ENCODE data around the gene GAREM1. TPM values are rescaled to one million over a fixed set of nuclear protein-coding genes. Genes with fewer than 3 reads are reported as not detected.
A peak's percentile ranks its signal among the peaks of the same experiment; 100 is the strongest.

Gene GAREM1
- total RNA-seq, 1 donor from 2014 or later: 22.9 TPM

DNA sequence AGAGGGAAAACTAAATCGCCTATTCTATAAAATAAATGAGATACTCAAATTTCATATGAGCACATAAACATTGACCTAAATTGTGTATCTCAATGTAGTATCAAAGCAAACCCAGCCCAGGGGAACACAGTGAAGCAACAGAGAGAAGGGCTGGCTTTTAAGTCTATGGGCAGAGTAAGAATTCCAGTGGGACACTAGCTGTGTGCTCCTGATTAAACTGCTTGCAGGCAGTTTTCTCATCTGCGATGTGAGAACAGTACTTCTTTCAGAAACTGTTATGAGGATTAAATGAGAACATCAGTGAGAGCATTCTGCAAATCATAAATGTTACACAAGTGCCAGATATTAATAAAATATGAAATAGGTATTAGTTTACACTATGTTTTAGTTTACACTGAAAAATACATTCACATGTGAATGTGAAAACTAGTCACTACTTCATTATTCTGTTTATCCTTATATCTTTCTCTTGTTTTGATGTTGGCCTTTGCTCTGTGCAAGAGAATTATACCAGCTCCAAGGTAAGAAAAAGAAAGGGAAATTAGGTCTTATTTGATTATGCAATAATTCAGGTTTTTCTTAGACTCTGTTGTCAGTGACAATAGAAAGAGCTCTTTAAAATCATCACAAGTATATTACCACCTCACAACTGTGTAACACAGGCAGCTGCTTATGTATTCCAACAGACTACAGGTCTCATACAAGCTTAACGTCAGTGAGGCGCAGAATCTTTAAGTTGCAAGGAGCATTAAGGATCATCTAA, 47.5 kb downstream of the GAREM1 start:
- no peak for ATAC-seq

DNA sequence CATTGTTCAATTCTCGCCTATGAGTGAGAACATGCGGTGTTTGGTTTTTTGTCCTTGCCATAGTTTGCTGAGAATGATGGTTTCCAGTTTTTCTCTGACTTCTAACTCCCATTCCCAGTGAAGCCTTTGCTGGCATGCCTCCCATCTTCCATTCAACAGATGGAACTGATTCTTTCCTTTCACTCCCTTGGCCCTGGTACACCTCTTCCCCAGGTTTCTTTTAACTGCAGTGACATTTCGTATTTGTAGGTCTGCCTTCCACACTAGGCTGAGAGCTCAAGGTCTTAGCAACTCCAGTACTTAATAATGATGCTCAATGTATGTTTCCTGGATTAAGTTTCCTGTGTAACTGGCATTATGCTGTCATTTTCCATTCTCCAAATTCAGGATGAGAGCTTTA, 48.5 kb downstream of the GAREM1 start:
- ATAC-seq: no peak

DNA sequence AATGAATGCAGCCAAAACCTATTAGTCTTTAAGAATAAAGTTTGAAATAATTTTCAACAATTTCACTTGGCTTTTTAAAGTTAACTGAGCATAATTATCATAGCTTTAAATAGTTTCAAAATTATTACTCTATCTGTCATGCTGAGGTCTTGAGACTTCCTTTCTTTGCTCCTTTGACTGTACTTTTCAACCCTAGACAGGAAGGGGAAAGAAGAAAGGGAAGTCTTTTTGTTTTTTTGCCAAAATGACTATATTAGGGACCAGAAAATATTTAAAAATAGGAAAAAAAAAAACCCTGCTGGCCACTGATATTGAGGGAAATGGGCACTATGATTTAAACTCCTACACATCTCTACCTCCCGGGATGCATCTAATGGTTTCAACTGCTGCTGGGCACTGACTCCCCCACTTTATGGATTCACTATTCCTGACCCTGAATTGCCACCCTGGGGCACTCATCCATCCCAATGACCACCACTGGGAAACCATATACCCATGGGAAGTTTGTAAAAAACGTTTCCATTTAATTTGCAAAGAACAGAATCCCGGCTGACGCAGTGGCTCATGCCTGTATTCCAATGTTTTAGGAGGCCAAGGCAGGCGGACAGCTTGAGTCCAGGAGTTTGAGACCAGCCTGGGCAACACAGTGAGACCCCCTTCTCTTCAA, 50.5 kb downstream of the GAREM1 start:
- no peak for ATAC-seq

DNA sequence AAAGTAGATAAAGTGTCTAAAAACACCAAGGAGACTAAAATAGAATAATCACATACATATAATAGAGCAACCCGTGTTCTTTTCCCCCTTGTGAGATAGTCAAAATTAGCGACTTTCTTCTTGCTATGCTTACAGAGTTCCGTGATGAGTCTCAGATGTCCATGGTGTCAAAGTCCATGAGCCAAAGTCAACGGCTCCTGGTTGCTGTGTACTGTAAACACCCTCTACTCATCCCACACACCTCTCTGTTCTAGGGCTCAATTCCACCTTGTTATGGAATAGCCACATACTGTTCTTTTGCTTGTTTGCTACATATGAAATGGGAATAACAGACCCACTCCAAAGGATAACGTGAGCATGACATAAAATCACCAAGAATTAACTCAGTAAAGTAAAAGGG, 52.5 kb downstream of the GAREM1 start:
- ATAC-seq: no peak

DNA sequence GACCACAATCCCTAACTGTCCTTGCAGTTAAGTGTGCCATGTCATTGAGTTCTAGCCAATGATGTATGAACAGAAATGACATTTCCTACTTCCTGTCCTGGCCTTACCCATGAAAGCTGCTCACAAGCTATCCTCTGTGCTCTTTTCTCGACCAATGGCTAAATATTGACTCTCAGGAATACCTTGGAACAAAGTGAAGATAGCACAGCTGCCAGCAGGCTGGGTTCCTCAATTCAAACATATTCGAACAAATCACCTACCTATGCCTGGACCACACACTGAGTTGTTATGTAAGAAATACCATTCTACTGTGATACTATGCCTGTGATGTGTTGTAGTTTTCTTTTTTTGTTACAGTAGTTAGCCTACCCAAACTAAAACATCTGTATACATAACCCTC, 65.1 kb downstream of the GAREM1 start:
- no peak for ATAC-seq

DNA sequence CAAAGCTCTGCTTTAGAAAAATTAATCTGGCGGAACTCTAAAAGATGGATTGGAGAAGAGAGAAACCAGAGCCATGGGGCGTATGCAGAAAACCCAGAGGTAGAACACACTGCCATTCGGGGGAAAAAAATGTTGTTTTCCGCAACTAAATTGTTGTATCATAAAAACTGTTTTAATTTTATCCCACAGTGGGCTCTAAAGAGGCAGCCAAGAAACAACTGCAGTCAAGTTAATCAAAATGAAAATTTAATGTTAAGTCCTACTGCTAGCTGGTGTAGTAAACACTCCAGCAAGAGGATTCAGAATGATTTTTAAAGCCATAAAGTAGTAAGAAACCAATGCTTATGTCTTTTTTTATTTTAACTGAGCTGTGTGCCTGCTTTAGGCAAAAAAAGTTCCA, 69.1 kb downstream of the GAREM1 start:
- ATAC-seq: no peak

DNA sequence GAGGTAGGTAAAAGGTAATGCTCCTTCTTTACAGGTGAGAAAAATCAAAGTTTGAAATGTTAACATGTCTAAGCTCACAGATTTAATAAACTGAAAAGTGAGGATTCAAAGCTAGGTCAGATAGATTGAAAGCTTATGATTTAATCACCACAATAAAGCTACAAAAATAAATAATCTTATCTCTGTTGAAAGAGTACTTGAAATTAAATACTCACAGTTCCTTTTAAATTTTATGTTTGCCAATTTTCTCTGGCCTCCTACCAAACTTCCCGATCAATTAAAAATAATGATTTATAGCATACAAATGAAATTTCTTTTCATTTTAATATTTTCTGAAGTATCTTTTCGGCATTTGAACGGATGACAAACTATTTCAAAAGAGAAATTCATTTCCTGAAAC, 77.3 kb downstream of the GAREM1 start:
- ATAC-seq: no peak

DNA sequence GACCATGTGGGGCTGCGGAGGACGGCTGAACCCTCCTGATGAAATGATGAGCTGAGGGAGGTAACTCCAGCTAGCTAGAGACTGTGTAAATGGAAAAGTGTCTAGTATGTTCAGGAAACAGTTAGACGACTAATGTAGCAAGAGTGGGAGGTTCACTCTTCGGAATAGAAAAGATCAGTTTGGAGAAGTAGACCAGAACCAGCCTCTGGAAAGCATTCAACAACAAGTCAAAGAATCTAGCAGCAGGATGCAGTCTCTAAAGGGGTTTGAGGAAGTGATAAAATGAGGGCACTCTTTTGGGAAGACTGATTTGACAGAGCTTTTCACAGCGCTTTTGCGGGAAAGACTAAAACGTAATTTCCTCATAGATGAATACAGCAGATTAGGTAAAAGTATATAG, 79.6 kb downstream of the GAREM1 start:
- no peak for ATAC-seq

DNA sequence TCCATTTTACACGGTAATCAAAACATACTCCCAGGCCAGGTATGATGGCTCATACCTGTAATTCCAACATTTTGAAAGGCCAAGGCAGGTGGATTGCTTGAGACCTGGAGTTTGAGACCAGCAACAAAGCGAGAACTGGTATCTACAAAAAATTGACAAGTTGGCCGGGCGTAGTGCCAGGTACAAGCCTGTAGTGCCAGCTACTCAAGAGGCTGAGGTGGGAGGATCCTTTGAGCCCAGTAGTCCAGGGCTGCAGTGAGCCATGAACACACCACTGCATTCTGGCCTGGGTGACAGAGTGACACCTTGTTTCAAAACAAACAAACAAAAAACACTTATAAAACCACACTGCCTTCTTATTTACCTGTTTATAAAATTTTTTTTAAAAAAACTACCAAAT, 80.8 kb downstream of the GAREM1 start:
- ATAC-seq: peak; percentile 52

DNA sequence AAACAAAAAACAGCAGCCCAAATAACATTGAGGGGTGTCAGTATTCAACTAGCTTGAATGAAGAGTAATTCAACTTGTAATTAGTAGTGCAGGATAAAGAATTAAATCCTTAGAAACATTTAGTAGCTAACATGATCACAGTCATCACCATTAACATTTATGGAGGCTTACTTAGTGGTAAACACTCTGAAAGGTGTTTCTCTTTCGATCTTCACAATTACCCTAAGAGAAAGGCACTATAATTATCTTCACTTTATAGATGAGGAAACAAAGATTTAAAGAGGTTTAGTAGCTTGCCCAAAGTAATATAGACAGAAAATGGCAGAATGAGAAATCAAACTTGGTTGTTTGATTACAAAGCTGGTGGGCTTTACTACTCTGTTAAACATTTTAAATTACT, 81.5 kb downstream of the GAREM1 start:
- no peak for ATAC-seq

DNA sequence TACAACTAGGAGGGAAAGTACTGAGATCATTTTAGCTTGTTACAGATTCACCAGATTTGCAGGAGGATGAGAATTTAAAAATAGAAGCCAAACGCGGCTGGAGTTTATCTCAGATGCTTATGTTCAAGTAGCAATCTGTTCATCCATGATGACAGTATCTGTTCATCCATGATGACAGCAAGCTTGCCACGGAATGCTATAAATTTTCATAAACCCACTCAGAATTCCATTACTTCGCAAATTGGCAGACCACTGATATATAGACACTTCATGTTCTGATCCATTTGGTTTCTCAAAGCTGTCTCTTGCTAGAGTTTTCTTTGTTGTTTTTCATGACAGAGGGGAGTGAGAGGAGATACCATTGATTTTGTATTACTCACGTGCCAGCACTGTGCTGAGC, 84.2 kb downstream of the GAREM1 start:
- ATAC-seq: no peak

DNA sequence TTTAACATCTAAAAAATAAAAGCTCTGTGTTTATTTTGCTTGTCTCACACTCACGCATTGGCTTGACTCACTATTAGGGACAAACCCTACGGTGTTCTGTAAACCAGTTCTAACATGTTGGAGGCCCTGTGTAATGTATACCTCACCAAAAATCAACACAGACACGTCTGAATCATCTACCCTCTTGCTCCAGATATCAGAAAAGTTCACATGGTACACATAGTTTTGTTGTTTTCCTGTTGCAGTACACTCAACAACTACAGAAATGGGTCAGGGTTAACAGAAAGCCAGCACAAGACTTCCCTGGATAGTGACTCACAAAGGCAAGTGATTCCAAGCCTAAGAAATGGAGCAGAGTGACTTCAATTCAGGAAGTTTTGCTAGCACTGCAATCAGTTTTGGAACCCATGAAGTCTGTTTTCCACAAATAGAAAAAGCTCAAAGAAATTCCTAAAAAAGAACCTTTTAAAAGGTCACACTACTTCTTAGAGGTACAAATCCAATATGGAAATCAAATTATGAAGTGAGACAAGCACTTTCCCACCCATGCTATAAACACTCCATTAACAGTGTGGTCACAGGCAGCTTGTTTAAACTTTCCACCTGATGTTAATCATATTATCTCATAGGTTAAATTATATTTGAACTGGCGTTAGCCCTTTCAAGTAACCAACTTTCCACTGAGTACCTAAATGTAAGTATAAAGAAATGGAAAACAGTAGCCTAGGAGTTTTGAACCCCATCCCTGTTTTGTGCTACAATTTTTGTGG, 87.4 kb downstream of the GAREM1 start:
- ATAC-seq: peak; percentile 99

DNA sequence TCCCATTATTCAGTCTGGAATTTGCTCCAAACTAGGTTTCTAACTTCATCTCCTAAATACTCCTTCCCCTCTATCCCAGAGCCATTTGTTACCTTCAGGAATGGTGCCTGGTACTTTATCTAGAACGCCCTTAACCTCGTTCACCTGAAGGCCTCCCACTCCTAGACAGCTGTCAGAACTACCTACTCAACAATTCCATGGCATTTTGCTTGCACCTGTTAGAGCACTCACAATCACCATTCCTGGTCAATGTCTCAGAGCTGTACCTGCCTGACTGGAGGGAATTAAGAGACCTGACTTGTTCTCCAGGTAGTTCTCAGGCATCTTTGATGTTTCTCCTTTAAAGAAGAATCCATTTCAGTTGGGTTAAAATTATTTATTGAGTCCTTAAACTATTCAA, 88.9 kb downstream of the GAREM1 start:
- ATAC-seq: peak; percentile 63

DNA sequence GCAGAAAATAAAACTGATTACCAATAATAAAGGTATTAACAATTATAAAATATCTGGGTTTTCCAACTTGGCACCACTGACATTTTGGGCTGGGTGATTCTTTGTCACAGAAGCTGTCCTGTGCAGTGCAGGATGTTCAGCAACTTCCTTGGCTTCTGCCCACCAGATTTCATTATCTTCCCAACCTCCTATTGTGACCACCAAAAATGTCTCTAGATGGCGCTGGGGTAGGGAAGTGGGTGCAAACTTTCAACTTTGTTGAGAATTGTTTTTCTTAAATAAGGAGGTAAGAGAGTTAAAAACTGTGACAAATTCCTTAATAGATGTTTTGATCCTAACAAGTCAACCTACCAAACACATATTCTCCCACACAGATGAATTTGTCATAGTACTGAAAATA, 90.1 kb downstream of the GAREM1 start:
- ATAC-seq: no peak

DNA sequence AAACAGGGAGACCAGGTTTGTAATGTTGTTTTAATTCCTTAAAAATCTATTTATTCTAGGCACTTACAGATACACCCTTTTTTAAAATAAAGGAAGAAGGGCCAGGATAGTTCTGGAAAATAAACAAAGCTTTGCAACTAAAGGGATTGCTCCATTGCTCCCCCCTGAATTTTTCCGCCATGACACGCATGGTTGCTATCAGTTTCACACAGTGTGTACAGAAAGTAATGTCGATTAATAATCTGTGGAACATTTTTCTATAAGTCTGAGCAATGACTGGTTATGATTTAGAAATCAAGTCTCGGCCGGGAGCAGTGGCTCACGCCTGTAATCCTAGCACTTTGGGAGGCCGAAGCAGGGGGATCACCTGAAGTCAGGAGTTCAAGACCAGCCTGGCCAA, 90.8 kb downstream of the GAREM1 start:
- no peak for ATAC-seq

DNA sequence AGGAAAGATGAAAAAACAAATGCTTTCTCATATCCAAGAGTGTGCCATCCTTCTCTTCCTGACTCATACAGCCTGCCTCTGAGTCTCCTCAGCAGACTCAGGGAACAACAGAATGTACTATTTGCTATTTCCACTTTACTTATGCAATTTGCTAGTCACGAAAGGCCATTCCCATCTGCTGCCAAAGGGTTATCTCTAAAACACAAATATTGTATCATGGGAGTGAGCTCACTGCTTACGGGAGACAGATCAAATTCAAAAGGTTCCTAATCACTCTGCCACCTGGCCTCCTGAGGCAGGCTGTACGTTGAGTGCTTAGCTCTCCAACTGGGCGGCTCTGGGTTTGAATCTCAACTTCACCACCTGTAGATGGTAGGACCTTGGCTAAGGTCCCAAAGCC, 92.0 kb downstream of the GAREM1 start:
- no peak for ATAC-seq

DNA sequence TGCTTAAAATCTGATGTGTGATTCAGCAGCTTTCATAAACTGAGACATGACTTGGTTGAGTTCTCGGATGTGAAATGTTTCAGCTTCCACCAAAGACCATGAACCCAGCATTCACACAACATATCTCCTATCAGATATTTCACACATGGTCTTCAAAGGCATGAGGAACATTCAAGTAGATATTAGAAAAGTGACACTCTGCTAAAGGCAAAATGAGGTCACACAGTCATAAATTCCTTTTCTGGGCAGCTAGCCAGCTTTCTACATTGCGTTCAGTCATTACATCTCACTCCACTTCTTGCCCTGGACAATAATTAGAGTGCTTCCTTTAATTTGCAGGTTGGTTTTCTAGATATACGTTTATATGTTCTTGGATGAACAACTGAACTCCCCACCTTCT, 96.7 kb downstream of the GAREM1 start:
- ATAC-seq: peak; percentile 30

DNA sequence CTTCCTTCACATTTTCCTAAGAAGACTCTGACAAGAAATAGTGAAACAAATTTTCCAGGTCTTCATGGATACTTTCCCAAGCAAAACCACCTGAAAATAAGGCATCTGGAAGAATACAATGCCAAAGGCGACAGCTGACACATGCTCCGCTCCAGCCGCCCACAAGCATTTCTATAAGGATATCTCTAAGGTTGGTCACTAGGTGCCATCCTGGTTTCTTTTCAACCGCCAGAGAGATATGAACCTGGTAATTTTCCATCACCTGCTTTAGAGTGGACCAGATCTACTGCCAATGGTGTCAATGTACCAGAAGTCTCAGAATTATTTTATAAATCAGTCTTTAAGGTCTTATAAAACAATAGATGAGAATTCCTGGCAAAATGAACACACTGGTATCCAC, 97.2 kb downstream of the GAREM1 start:
- no peak for ATAC-seq

DNA sequence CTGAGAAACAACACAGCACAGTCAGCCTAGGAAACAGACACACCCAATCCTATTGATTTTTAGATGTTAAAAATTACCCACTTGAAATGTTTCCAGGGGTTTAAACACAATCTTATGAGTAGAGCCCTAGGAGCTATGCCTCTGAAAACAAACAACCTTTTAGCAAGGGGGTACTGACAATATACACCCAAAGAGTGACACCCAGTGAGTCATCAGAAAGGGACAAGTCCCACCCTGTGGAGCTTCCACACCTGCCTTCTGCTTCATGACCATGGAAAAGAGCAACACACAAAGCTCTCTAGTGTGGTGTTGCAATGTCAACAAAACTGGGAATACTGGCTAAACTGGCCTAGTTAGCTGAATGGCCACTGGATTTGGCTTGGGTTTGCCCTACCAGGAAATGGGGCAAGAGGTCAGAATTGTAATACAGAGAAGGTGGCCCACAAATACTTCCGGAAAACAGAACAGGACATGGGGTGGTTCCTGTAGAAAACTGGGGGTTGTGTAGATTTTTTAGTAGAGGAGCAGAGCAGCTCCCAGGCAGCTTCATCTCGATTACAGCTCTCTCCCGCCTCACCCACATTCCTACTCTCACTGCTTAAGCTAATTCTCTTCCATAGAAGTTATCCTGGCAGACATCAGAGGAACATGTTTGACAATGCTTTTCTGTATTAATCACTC, 98.2 kb downstream of the GAREM1 start:
- peak; percentile 97 for ATAC-seq

DNA sequence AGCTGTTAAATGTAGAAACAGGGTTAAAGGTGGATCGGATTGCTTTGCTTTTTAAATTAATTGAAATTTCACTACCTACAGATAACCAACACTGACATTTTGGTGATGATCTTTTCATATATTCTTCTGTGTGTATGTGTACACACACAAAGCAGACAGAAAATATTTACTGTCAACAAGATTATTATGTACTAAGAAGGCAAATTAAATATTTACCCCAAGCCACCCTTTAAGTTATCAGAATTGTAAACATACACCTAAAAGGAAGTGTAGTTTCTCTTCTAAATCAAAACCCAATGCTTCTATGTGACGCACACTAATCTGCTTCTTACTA, 98.7 kb downstream of the GAREM1 start:
- no peak for ATAC-seq

DNA sequence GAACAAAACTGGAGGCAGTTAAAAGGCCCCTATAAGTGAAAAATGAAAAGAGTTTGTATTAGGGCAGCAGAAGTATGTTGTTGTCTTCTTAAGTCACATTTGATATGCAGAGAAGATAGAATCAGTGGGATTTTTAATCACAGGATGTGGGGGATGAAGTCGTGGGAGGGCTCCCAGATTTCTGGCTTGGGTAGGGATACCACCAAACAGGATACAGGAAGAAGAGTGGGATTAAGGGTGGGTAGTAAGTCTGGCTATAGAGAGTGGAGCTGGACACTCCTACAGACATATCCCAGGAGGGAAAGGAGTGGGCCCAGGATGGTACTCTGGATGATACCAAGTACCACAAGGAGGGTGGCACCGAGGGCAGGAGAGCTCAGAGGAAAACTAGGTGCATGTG, 99.3 kb downstream of the GAREM1 start:
- ATAC-seq: no peak

DNA sequence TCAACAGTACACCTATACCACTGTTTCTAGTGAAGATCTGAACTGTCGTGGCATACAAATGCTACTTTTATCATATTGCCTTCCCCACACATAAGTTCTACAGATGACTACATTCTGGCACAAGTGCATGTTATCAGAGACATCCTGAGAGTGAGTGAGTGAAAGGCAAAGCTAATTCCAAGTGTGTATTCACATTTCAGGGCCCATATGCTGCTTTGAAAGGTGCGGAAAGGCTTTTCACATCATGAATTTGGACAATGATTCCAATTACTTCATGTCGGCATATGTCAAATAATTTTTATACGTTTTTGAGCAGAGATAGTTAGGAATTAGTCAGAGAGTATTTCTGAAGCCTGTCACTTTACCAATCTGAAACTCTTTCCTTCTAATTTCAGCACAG, 101.7 kb downstream of the GAREM1 start:
- no peak for ATAC-seq

DNA sequence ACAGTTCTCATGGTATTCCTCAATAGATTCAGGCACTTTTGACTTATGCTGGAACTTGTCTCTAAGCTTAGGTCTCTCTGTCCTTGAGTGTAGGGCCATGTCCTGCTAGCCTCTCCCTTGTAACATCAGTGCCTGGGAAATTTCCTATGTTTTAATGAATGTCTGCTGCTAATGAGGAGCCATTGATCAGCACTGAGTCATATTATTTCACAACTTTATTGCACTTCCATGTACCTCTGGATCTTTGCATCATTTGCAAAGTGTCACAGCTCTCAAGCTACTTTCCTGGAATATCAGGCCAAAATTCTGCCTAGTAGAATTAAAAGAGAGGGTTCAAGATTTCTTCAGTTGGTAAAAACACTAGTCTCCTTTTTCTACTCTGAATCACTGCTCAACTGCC, 102.5 kb downstream of the GAREM1 start:
- ATAC-seq: no peak

Data from esophagus mucosa (tissue), 1 donor.